ENCODE measurements around the gene CPEB3. TPM values are rescaled to one million over a fixed set of nuclear protein-coding genes. Genes with fewer than 3 reads are reported as not detected.

CPEB3 gene
- total RNA-seq, 2 donors from 2014 or later: 10.6 to 16.9 TPM

DNA sequence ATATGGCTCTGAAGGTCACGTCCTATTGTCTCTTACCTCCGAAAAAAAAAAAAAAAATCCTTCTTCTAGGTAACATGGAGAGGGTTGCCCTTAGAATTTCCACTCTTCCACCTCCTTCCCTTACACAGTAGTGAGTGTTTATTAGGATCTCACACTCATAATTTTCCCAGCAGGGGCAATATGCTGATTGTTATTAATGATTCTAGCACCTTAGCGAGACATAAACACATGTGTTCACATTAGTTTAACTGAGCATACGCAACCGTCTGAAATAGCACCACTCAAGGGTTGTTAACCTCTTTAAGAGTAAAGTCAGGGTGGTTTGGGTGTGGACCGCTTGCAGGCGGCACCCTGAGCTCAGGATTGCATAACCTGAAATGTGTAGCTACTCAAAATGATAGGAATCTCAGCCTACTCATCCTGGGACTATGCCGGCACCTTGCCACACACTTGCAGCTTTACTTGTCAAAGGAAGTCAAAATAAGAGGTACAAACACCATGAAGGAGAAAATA is 52.2 kb downstream of the CPEB3 start:
- H3K4me1 ChIP-seq (replicated peaks): peaks cover 3% of the 10 kb centered on the region
- H3K36me3 ChIP-seq: no peaks in the 10 kb centered on the region
- H3K9me3 ChIP-seq: no peaks in the 10 kb centered on the region
- 34% methylated on average over 8 of the region's 8 CpGs for WGBS
- H3K27me3 ChIP-seq (replicated peaks; ENCODE audit: insufficient read depth): no peaks in the 10 kb centered on the region
- peak overlapping the region; percentile 87 to 92 for H3K27ac ChIP-seq
- peak; percentile 75 for DNase-seq (ENCODE audit: low spot score)
- peak overlapping the region; percentile 63 to 74 for H3K4me3 ChIP-seq
- intact Hi-C loops (cut with DNase I): loop anchor here (1.0 to 5.0 kb wide), 2 partner anchors 53 to 151 kb away; partner anchors contain the start of genes CPEB3 and MARCHF5
- TF ChIP-seq POLR2AphosphoS5 (IDR thresholded peaks at IDR 0.05): peak; percentile 44
- TF ChIP-seq, protein P1, sequence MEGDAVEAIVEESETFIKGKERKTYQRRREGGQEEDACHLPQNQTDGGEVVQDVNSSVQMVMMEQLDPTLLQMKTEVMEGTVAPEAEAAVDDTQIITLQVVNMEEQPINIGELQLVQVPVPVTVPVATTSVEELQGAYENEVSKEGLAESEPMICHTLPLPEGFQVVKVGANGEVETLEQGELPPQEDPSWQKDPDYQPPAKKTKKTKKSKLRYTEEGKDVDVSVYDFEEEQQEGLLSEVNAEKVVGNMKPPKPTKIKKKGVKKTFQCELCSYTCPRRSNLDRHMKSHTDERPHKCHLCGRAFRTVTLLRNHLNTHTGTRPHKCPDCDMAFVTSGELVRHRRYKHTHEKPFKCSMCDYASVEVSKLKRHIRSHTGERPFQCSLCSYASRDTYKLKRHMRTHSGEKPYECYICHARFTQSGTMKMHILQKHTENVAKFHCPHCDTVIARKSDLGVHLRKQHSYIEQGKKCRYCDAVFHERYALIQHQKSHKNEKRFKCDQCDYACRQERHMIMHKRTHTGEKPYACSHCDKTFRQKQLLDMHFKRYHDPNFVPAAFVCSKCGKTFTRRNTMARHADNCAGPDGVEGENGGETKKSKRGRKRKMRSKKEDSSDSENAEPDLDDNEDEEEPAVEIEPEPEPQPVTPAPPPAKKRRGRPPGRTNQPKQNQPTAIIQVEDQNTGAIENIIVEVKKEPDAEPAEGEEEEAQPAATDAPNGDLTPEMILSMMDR (IDR thresholded peaks at IDR 0.05): no peak

DNA sequence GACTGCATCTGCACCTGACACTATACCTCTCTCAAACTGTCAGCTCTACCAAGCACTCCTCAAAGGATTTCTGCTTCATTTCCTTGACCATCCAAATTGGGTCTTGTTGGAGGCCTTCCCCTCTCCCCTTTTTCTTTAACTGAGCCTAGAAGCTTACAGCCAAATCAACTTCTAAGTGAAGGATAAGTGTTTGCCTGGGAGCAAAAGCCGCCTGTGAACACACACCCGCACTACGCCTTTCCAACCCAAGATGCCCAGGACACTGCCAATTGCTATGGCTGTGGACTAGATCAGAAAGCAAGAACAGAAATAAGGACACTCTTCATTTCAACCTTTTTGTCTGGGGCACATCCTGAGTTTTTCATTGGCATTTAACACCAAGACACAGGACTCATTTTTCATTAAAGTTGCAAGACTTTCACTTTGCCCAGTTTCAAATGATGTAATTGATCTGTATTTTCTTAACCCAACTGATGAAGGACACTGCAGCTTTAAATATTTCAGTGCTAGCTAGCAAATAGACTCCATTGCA is 52.8 kb downstream of the CPEB3 start:
- 77% methylated on average over 3 of the region's 3 CpGs for WGBS
- Histone ChIP-seq H3K27me3 (replicated peaks; ENCODE audit: insufficient read depth) (no peaks in the 10 kb centered on the region), H3K27ac (peak overlapping the region; percentile 87 to 92), H3K9me3 (no peaks in the 10 kb centered on the region), H3K4me1 (replicated peaks) (peaks cover 3% of the 10 kb centered on the region), H3K4me3 (peak overlapping the region; percentile 63 to 74), H3K36me3 (no peaks in the 10 kb centered on the region)
- intact Hi-C loops (cut with DNase I): loop anchor here (5.0 kb wide), 1 partner anchor 151 kb away; no protein-coding TSS in a partner anchor
- TF ChIP-seq POLR2AphosphoS5 (IDR thresholded peaks at IDR 0.05) (no peak), POLR2A (IDR thresholded peaks at IDR 0.05) (no peak)
- TF ChIP-seq, protein P1 (IDR thresholded peaks at IDR 0.05): no peak
- no peak for DNase-seq (ENCODE audit: low spot score)

DNA sequence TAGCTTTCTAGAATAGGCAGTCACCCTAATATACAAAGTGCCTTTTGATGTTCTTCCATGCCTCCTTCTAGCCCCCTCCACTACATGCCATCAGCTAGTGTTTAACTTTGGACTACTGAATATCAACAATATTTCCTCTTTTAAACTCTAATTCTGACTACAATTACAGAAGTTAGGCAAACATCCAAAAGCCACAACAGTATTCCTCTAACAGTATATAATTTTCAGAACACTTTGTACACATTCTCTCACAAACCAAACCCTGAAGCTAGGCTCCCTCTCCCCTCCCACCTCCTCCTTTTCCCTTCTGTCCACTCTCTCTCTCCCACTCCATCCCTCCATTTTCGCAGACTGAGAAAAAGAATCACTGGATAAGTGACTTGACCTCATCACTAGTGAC is 59.7 kb downstream of the CPEB3 start:
- no peak overlapping the region for H3K4me3 ChIP-seq
- WGBS: 50% methylated on average over 1 of the region's 1 CpG
- H3K27ac ChIP-seq: no peak overlapping the region
- H3K27me3 ChIP-seq (replicated peaks; ENCODE audit: insufficient read depth): no peaks in the 10 kb centered on the region
- TF ChIP-seq POLR2AphosphoS5 (IDR thresholded peaks at IDR 0.05): no peak
- no peak for TF ChIP-seq POLR2A (IDR thresholded peaks at IDR 0.05)
- TF ChIP-seq, protein P1 (IDR thresholded peaks at IDR 0.05): no peak
- H3K4me1 ChIP-seq (replicated peaks): peaks cover 4% of the 10 kb centered on the region
- intact Hi-C loops (cut with DNase I): no loop called here
- no peak for DNase-seq (ENCODE audit: low spot score)
- H3K36me3 ChIP-seq: no peaks in the 10 kb centered on the region
- no peaks in the 10 kb centered on the region for H3K9me3 ChIP-seq

DNA sequence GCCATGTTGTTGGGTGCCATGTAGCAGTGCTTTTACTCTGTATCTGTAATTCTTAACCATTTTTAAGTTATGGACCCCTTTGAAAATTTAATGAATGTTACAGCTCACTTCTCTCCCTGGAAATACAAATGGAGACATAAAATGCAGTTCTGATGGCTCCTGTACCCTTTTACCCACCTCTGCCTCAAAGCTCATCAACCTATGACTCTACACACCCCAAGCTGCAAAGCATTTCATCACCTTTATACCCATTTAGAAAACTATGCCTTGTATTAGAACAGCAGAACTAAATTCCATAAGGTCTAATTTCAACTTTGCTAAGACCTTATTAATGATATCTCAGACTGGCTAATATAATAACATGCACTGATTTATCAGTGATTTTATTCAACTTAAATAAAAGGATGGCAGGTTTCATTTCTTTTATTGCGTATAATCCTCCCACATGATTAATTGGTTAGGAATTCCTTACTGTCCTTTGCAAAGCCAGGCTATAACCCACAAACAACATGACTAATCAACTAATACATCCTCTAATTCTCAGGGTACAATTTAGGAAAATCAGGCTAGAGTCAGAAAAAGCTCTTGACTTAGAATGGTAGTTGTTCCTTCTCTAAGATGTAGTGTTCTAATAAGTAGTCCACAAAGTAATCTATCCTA is 68.1 kb downstream of the CPEB3 start:
- WGBS: 88% methylated on average over 1 of the region's 1 CpG
- intact Hi-C loops (cut with DNase I): no loop called here
- no peaks in the 10 kb centered on the region for H3K9me3 ChIP-seq
- no peaks in the 10 kb centered on the region for H3K36me3 ChIP-seq
- no peak overlapping the region for H3K4me3 ChIP-seq
- H3K4me1 ChIP-seq (replicated peaks): no peaks in the 10 kb centered on the region
- no peak overlapping the region for H3K27ac ChIP-seq
- no peaks in the 10 kb centered on the region for H3K27me3 ChIP-seq (replicated peaks; ENCODE audit: insufficient read depth)
- no peak for DNase-seq (ENCODE audit: low spot score)
- TF ChIP-seq, protein P1 (IDR thresholded peaks at IDR 0.05): no peak
- TF ChIP-seq POLR2A (IDR thresholded peaks at IDR 0.05) (no peak), POLR2AphosphoS5 (IDR thresholded peaks at IDR 0.05) (no peak)

DNA sequence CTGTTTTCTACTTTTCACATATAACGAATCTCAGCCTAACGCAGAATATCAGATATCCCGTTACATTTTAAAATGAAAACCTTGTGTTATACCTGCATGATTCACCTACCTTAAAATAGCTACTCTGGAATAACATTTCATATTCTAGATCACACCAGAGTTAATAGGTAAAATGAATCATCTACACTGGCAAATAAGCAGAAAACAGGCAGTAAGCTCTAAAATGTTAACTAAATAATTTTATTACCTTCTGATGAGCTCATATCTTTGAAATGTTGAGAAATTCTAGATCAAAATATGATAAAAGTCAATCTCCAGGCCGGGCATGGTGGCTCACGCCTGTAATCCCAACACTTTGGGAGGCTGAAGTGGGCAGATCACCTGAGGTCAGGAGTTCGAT is 71.3 kb downstream of the CPEB3 start:
- H3K36me3 ChIP-seq: no peaks in the 10 kb centered on the region
- TF ChIP-seq POLR2AphosphoS5 (IDR thresholded peaks at IDR 0.05) (no peak), POLR2A (IDR thresholded peaks at IDR 0.05) (no peak)
- TF ChIP-seq, protein P1 (IDR thresholded peaks at IDR 0.05): no peak
- no peaks in the 10 kb centered on the region for H3K4me1 ChIP-seq (replicated peaks)
- intact Hi-C loops (cut with DNase I): no loop called here
- no peak overlapping the region for H3K27ac ChIP-seq
- no peaks in the 10 kb centered on the region for H3K9me3 ChIP-seq
- H3K4me3 ChIP-seq: no peak overlapping the region
- 87% methylated on average over 6 of the region's 6 CpGs for WGBS
- no peak for DNase-seq (ENCODE audit: low spot score)
- H3K27me3 ChIP-seq (replicated peaks; ENCODE audit: insufficient read depth): no peaks in the 10 kb centered on the region

Measured in prostate gland (tissue), 2 donors.